Osteoblast (primary cell): Measurements from ENCODE around the gene HOXB3. TPM values are rescaled to one million over a fixed set of nuclear protein-coding genes. Genes with fewer than 3 reads are reported as not detected.

Experiments
- DNase-seq: peaks from one replicate; pipeline ENCODE4 v3.0.0; 2011; ENCODE audit warnings: low spot score, mixed read lengths; ENCODE audit not compliant: insufficient read length; ENCODE audit errors: missing footprints
- H2AFZ ChIP-seq: 2 replicates; pipeline ENCODE4 v1.6.0; 2011; ENCODE audit warnings: mild to moderate bottlenecking, low read length
- H3K27ac ChIP-seq: 2 replicates; pipeline ENCODE4 v1.5.1; 2011; ENCODE audit warnings: mild to moderate bottlenecking, low read depth, low read length, moderate library complexity
- H3K27me3 ChIP-seq: 2 replicates; pipeline ENCODE4 v1.6.0; 2012; ENCODE audit warnings: mild to moderate bottlenecking, control low read depth, inconsistent platforms, low read length, moderate library complexity; ENCODE audit not compliant: insufficient read depth
- H3K36me3 ChIP-seq: 2 replicates; pipeline ENCODE4 v1.5.1; 2011; ENCODE audit warnings: mild to moderate bottlenecking, low read length, control low read depth, moderate library complexity; ENCODE audit not compliant: insufficient read depth
- H3K4me1 ChIP-seq: 2 replicates; pipeline ENCODE4 v1.5.1; 2011; ENCODE audit warnings: mild to moderate bottlenecking, low read length, control low read depth, moderate library complexity; ENCODE audit not compliant: insufficient read depth
- H3K4me2 ChIP-seq: 2 replicates; pipeline ENCODE4 v1.6.0; 2011; ENCODE audit warnings: mild to moderate bottlenecking, low read length; ENCODE audit not compliant: insufficient read depth
- H3K4me3 ChIP-seq: fragments of 200-600 bp; sonication (generic); 3 replicates; pipeline ENCODE4 v1.5.1; 2012; ENCODE audit warnings: mild to moderate bottlenecking, low read length, inconsistent platforms; ENCODE audit not compliant: insufficient read depth
- H3K79me2 ChIP-seq: 2 replicates; pipeline ENCODE4 v1.6.0; 2012; ENCODE audit warnings: mild to moderate bottlenecking, low read length, control low read depth, inconsistent platforms; ENCODE audit not compliant: insufficient read depth
- H3K9me3 ChIP-seq: 2 replicates; pipeline ENCODE4 v1.5.1; 2011; ENCODE audit warnings: low read depth, low read length, control low read depth
- H4K20me1 ChIP-seq: 2 replicates; pipeline ENCODE4 v1.6.0; 2012; ENCODE audit warnings: mild to moderate bottlenecking, low read length, control low read depth; ENCODE audit not compliant: insufficient read depth
- CTCF ChIP-seq: IDR thresholded peaks from 2 replicates; pipeline ENCODE4 v1.5.1; 2011; ENCODE audit warnings: mild to moderate bottlenecking, low read depth, low read length, moderate library complexity; ENCODE audit errors: extremely low read depth
- total RNA-seq: library from RNA; depleted of rRNA; stranded (reverse); fragments of >200 nt; gene quantifications from 2 replicates; pipeline ENCODE4 v1.2.3, GENCODE V29; 2012

HOXB3 gene
- total RNA-seq, 1 donor, result 1.8 TPM

- Histone ChIP-seq H2AFZ (no peak overlapping the region), H3K27ac (no peak overlapping the region), H3K27me3 (peaks cover 66% of the 10 kb centered on the region), H3K4me2 (no peak overlapping the region), H3K4me3 (no peak overlapping the region), H3K79me2 (no peaks in the 10 kb centered on the region), H3K4me1 (no peaks in the 10 kb centered on the region), H3K36me3 (no peaks in the 10 kb centered on the region), H4K20me1 (no peaks in the 10 kb centered on the region), H3K9me3 (no peaks in the 10 kb centered on the region)
- TF ChIP-seq CTCF, result no peak
- DNase-seq, result no peak
Measured at GRCh38 chr17:48528153-48528935, 61.7 kb downstream of the HOXB3 start.

- H3K4me3 ChIP-seq, result no peak overlapping the region
- no peaks in the 10 kb centered on the region for H3K4me1 ChIP-seq
- no peak for DNase-seq
- no peak overlapping the region for H3K27ac ChIP-seq
- no peak overlapping the region for H2AFZ ChIP-seq
- no peaks in the 10 kb centered on the region for H4K20me1 ChIP-seq
- no peak overlapping the region for H3K4me2 ChIP-seq
- no peaks in the 10 kb centered on the region for H3K9me3 ChIP-seq
- H3K27me3 ChIP-seq, result peaks cover 73% of the 10 kb centered on the region
- TF ChIP-seq CTCF, result no peak
- H3K79me2 ChIP-seq, result no peaks in the 10 kb centered on the region
- H3K36me3 ChIP-seq, result no peaks in the 10 kb centered on the region
Measured at GRCh38 chr17:48527547-48527932, 62.5 kb downstream of the HOXB3 start.

- Histone ChIP-seq H3K4me2 (no peak overlapping the region), H3K27me3 (peaks cover 67% of the 10 kb centered on the region), H2AFZ (no peak overlapping the region), H3K4me1 (no peaks in the 10 kb centered on the region), H3K9me3 (no peaks in the 10 kb centered on the region), H4K20me1 (no peaks in the 10 kb centered on the region), H3K79me2 (no peaks in the 10 kb centered on the region), H3K36me3 (no peaks in the 10 kb centered on the region), H3K27ac (no peak overlapping the region), H3K4me3 (no peak overlapping the region)
- no peak for DNase-seq
- TF ChIP-seq CTCF, result no peak
Measured at GRCh38 chr17:48526608-48527546, 63.2 kb downstream of the HOXB3 start.

- Histone ChIP-seq H3K27me3 (peaks cover 58% of the 10 kb centered on the region), H3K4me2 (no peak overlapping the region), H3K79me2 (no peaks in the 10 kb centered on the region), H3K4me3 (no peak overlapping the region), H2AFZ (no peak overlapping the region), H3K36me3 (no peaks in the 10 kb centered on the region), H3K4me1 (no peaks in the 10 kb centered on the region), H3K27ac (no peak overlapping the region), H3K9me3 (no peaks in the 10 kb centered on the region), H4K20me1 (no peaks in the 10 kb centered on the region)
- peak; percentile 32 for TF ChIP-seq CTCF
- no peak for DNase-seq
Measured at GRCh38 chr17:48523010-48523409, 67.0 kb downstream of the HOXB3 start.
